Tibial artery (tissue), 4 donors: ENCODE measurements around the gene UIMC1.
"Not testable (repeated sequence)": the region's sequence is repeated elsewhere in the genome, so short reads cannot be mapped to it uniquely, and the experiment has no call there.

ENCODE experiments used
- DNase-seq, 2 donors: peaks; one replicate each; pipeline ENCODE4 v3.0.0-alpha.2; 2019
- H3K27ac ChIP-seq, 2 donors: fragments of 200-600 bp; sonication (generic) in 1 of 2; 1 replicate in 1 of 2; 2 replicates in 1 of 2; pipeline ENCODE4 v1.5.1; 2018 to 2019; ENCODE audit warnings: mild to moderate bottlenecking in 1 of 2
- H3K27me3 ChIP-seq, 2 donors: fragments of 200-600 bp; sonication (generic) in 1 of 2; one replicate each; pipeline versions ENCODE4 v1.5.1 to v1.6.0; 2016 to 2019
- H3K36me3 ChIP-seq, 3 donors: fragments of 200-600 bp; sonication (generic) in 2 of 3; one replicate each; pipeline ENCODE4 v1.5.1; 2016 to 2019; ENCODE audit warnings: mild to moderate bottlenecking in 2 of 3
- H3K4me1 ChIP-seq, 4 donors: fragments of 200-600 bp; sonication (generic) in 2 of 4; 1 replicate in 3 of 4; 2 replicates in 1 of 4; pipeline ENCODE4 v1.5.1; 2016 to 2019
- H3K4me3 ChIP-seq, 2 donors: fragments of 200-600 bp; sonication (generic) in 1 of 2; 1 replicate in 1 of 2; 2 replicates in 1 of 2; pipeline ENCODE4 v1.5.1; 2018 to 2019; ENCODE audit warnings: mild to moderate bottlenecking in 2 of 2
- H3K9me3 ChIP-seq, 3 donors: fragments of 200-600 bp; sonication (generic) in 1 of 3; one replicate each; pipeline ENCODE4 v1.5.1; 2016 to 2019
- CTCF ChIP-seq, 2 experiments: fragments of 200-600 bp in 1 of 2; fragments of 450-650 bp in 1 of 2; IDR thresholded peaks; one replicate each; pipeline ENCODE4 v1.5.1; 2017 to 2019; ENCODE audit warnings: antibody characterized with exemption in 2 of 2, mild to moderate bottlenecking in 1 of 2, moderate library complexity in 1 of 2
- intact Hi-C: fragments of 100-400 bp; cut with DNase I; formaldehyde crosslinking; loops from one replicate; pipeline ENCODE4 v1.15.0; 2023; ENCODE audit warnings: low total_unique reads

The UIMC1 gene

DNA sequence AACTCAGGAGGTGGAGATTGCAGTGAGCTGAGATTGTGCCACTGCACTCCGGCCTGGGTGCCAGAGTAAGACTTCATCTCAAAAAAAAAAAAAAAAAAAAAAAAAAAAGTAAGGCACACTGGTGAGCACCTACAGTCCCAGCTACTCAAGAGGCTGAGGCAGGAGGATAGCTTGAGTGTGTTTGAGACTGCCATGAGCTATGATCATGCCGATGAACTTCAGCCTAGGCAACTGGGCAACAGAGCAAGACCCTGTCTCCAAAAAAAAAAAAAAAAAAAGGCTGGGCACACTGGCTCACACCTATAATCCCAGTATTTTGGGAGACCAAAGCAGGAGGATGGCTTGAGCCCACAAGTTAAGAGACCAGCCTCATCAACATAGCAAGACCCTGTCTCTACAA lies 20.3 kb downstream of the UIMC1 start:
- intact Hi-C loops: no loop called here
- H3K9me3 ChIP-seq: no peaks in the 10 kb centered on the region
- peaks cover 4 to 11% (median 4%) of the 10 kb centered on the region in 3 donors for H3K36me3 ChIP-seq
- DNase-seq: no peak
- peaks cover 0 to 6% (median 2%) of the 10 kb centered on the region in 4 donors for H3K4me1 ChIP-seq
- no peak overlapping the region for H3K27ac ChIP-seq
- H3K27me3 ChIP-seq: no peaks in the 10 kb centered on the region
- H3K4me3 ChIP-seq: no peak overlapping the region
- no peak for TF ChIP-seq CTCF (IDR thresholded peaks at IDR 0.05)

DNA sequence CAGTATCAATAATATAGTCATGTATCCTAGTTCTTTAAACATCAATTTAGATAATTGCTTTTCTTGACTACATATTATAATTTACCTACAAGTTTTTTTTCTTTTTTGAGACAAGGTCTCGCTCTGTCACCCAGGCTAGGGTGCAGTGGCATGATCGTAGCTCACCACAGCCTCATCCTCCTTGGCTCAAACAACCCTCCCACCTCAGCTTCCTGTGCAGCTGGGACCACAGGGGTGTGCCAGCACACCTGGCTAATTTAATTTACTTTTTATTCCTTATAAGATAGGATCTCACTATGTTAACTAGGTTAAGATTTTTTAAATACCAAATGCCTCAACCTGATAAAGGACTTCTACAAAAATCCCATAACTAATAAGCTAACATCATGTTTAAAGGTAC lies 21.1 kb downstream of the UIMC1 start:
- Histone ChIP-seq H3K4me1 (peaks cover 0 to 6% (median 2%) of the 10 kb centered on the region in 4 donors), H3K9me3 (no peaks in the 10 kb centered on the region), H3K27ac (no peak overlapping the region), H3K27me3 (no peaks in the 10 kb centered on the region), H3K36me3 (peaks cover 11 to 19% (median 12%) of the 10 kb centered on the region in 3 donors), H3K4me3 (no peak overlapping the region)
- intact Hi-C loops: no loop called here
- TF ChIP-seq CTCF (IDR thresholded peaks at IDR 0.05): no peak
- DNase-seq: no peak

DNA sequence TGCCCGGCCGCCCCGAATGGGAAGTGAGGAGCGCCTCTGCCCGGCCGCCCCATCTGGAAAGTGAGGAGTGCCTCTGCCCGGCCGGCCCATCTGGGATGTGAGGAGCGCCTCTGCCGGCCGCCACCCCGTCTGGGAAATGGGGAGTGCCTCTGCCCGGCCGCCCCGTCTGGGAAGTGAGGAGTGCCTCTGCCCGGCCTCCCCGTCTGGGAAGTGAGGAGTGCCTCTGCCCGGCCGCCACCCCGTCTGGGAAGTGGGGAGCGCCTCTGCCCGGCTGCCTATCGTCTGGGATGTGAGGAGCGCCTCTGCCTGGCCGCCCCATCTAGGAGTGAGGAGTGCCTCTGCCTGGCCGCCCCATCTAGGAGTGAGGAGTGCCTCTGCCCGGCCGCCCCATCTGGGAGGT lies 22.4 kb downstream of the UIMC1 start:
- H3K4me3 ChIP-seq, DNase-seq, H3K27ac ChIP-seq, H3K9me3 ChIP-seq, H3K4me1 ChIP-seq, H3K27me3 ChIP-seq, intact Hi-C loops: not testable (repeated sequence)
- H3K36me3 ChIP-seq: peaks cover 21 to 31% (median 23%) of the 10 kb centered on the region in 3 donors

DNA sequence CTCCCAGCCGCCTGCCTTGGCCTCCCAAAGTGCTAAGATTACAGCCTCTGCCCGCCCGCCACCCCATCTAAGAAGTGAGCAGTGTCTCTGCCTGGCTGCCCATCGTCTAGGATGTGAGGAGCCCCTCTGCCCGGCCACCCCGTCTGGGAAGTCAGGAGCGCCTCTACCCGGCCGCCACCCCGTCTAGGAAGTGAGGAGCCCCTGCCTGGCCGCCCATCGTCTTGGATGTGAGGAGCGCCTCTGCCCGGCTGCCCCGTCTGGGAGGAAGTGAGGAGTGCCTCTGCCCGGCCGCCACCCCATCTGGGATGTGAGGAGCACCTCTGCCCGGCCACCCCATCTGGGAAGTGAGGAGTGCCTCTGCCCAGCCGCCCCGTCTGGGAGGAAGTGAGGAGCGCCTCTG lies 23.0 kb downstream of the UIMC1 start:
- H3K9me3 ChIP-seq, H3K27ac ChIP-seq, intact Hi-C loops, DNase-seq, H3K27me3 ChIP-seq, H3K4me3 ChIP-seq, H3K4me1 ChIP-seq: not testable (repeated sequence)
- H3K36me3 ChIP-seq: peaks cover 25 to 37% (median 27%) of the 10 kb centered on the region in 3 donors

GRCh38 chr5:176983112-176983511 lies 23.5 kb downstream of the UIMC1 start:
- peaks cover 25 to 39% (median 27%) of the 10 kb centered on the region in 3 donors for H3K36me3 ChIP-seq
- H3K27me3 ChIP-seq, intact Hi-C loops, H3K4me1 ChIP-seq, H3K9me3 ChIP-seq, H3K27ac ChIP-seq, H3K4me3 ChIP-seq, DNase-seq: not testable (repeated sequence)

GRCh38 chr5:176980818-176981217 lies 25.8 kb downstream of the UIMC1 start:
- peaks cover 25 to 40% (median 27%) of the 10 kb centered on the region in 3 donors for H3K36me3 ChIP-seq
- H3K27ac ChIP-seq: no peak overlapping the region
- H3K27me3 ChIP-seq: no peaks in the 10 kb centered on the region
- H3K4me1 ChIP-seq: peaks cover 0 to 4% (median 0%) of the 10 kb centered on the region in 4 donors
- DNase-seq: no peak
- no peak overlapping the region for H3K4me3 ChIP-seq
- intact Hi-C loops: no loop called here
- H3K9me3 ChIP-seq: no peaks in the 10 kb centered on the region
- TF ChIP-seq CTCF (IDR thresholded peaks at IDR 0.05): no peak

DNA sequence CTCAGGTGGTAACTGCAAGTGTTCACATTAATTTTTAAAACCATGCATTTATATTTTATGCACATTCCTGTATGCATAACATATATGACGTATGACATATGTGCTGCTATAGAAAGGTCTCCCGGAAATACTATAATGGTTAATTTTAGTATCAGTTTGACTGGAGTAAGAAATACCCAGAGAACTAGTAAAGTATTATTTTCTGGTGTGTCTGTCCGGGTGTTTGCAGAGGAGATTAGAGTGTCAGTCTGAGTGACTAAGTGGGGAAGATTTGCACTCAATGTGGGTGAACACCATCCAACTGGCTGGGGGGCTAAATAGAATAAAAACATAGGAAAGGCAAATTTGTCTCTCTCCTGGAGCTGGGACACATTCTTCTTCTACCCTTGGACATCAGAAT lies 26.9 kb downstream of the UIMC1 start:
- Histone ChIP-seq H3K9me3 (no peaks in the 10 kb centered on the region), H3K36me3 (peaks cover 28 to 44% (median 29%) of the 10 kb centered on the region in 3 donors), H3K27ac (no peak overlapping the region), H3K4me1 (no peaks in the 10 kb centered on the region), H3K4me3 (no peak overlapping the region), H3K27me3 (no peaks in the 10 kb centered on the region)
- intact Hi-C loops: no loop called here
- DNase-seq: no peak
- no peak for TF ChIP-seq CTCF (IDR thresholded peaks at IDR 0.05)
